SH-SY5Y (cell line): Measurements from ENCODE around the gene NPHP4.

Source experiments
- GATA2 ChIP-seq: IDR thresholded peaks from 2 replicates; pipeline ENCODE4 v1.6.1; 2011; ENCODE audit warnings: mild to moderate bottlenecking, low read depth, low read length
- GATA3 ChIP-seq: IDR thresholded peaks from 2 replicates; pipeline ENCODE4 v1.6.1; 2011; ENCODE audit warnings: low read depth, mild to moderate bottlenecking, low read length, moderate library complexity

GRCh38 chr1:5908461-5909375 is 83.5 kb downstream of the NPHP4 start:
- TF ChIP-seq GATA2 (no peak), GATA3 (no peak)
